ENCODE data around the gene OR52B2.

DNA sequence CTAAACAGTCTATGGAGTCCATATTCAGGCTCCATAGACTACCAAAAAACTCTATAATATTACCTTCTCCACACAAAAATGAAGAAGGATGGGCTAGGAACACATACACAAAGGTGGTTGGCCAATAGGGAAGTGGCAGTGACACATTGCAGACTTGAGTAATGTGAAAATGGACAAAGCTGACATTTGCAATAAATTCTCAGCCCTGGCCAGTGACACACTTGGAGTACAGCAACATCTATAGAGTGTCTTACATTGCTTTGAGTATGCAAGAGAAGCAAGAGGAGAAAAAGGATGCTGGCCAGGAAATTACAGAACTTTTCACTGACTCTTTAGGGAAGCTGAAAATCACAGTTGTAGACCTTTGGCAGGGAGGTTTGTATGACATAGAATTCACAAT, 21.6 kb upstream of the OR52B2 start:
- TF ChIP-seq, protein P1, sequence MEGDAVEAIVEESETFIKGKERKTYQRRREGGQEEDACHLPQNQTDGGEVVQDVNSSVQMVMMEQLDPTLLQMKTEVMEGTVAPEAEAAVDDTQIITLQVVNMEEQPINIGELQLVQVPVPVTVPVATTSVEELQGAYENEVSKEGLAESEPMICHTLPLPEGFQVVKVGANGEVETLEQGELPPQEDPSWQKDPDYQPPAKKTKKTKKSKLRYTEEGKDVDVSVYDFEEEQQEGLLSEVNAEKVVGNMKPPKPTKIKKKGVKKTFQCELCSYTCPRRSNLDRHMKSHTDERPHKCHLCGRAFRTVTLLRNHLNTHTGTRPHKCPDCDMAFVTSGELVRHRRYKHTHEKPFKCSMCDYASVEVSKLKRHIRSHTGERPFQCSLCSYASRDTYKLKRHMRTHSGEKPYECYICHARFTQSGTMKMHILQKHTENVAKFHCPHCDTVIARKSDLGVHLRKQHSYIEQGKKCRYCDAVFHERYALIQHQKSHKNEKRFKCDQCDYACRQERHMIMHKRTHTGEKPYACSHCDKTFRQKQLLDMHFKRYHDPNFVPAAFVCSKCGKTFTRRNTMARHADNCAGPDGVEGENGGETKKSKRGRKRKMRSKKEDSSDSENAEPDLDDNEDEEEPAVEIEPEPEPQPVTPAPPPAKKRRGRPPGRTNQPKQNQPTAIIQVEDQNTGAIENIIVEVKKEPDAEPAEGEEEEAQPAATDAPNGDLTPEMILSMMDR (IDR thresholded peaks at IDR 0.05) = no peak
- TF ChIP-seq POLR2AphosphoS5 (IDR thresholded peaks at IDR 0.05; ENCODE audit: low read depth, low read length) = no peak
- no peak for TF ChIP-seq SIN3A (IDR thresholded peaks at IDR 0.05; ENCODE audit: borderline replicate concordance, insufficient read depth, low read depth, low read length)
- TF ChIP-seq, protein P2, sequence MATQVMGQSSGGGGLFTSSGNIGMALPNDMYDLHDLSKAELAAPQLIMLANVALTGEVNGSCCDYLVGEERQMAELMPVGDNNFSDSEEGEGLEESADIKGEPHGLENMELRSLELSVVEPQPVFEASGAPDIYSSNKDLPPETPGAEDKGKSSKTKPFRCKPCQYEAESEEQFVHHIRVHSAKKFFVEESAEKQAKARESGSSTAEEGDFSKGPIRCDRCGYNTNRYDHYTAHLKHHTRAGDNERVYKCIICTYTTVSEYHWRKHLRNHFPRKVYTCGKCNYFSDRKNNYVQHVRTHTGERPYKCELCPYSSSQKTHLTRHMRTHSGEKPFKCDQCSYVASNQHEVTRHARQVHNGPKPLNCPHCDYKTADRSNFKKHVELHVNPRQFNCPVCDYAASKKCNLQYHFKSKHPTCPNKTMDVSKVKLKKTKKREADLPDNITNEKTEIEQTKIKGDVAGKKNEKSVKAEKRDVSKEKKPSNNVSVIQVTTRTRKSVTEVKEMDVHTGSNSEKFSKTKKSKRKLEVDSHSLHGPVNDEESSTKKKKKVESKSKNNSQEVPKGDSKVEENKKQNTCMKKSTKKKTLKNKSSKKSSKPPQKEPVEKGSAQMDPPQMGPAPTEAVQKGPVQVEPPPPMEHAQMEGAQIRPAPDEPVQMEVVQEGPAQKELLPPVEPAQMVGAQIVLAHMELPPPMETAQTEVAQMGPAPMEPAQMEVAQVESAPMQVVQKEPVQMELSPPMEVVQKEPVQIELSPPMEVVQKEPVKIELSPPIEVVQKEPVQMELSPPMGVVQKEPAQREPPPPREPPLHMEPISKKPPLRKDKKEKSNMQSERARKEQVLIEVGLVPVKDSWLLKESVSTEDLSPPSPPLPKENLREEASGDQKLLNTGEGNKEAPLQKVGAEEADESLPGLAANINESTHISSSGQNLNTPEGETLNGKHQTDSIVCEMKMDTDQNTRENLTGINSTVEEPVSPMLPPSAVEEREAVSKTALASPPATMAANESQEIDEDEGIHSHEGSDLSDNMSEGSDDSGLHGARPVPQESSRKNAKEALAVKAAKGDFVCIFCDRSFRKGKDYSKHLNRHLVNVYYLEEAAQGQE (IDR thresholded peaks at IDR 0.05; ENCODE audit: insufficient read depth in 1 of 2, low read depth in 2 of 2, low read length in 1 of 2) = no peak
- no peak for TF ChIP-seq TCF7L2 (IDR thresholded peaks at IDR 0.05; ENCODE audit: low read depth, low read length)

All from Panc1 (cell line).